Progenitor cell of endocrine pancreas (in vitro differentiated cells): ENCODE results near the gene ZNF460. TPM values are rescaled to one million over a fixed set of nuclear protein-coding genes. Genes with fewer than 3 reads are reported as not detected.

ENCODE experiments used
- DNase-seq: peaks from one replicate; pipeline ENCODE4 v3.0.0; 2021; ENCODE audit warnings: low spot score; ENCODE audit not compliant: unreplicated experiment
- H3K27ac Mint-ChIP-seq: 2 replicates; pipeline ENCODE4 v1.8.0; 2021; ENCODE audit warnings: mild to moderate bottlenecking, moderate library complexity, mixed read lengths
- H3K27me3 Mint-ChIP-seq: 2 replicates; pipeline ENCODE4 v1.8.0; 2021; ENCODE audit warnings: mixed read lengths
- H3K36me3 Mint-ChIP-seq: 2 replicates; pipeline ENCODE4 v1.8.0; 2022; ENCODE audit warnings: mixed read lengths; ENCODE audit not compliant: insufficient read depth
- H3K4me1 Mint-ChIP-seq: 2 replicates; pipeline ENCODE4 v1.8.0; 2021; ENCODE audit warnings: low read depth, mixed read lengths
- H3K4me3 Mint-ChIP-seq: 2 replicates; pipeline ENCODE4 v1.8.0; 2021; ENCODE audit warnings: low read depth, mild to moderate bottlenecking, moderate library complexity, mixed read lengths
- H3K9me3 Mint-ChIP-seq: 2 replicates; pipeline ENCODE4 v1.8.0; 2021; ENCODE audit warnings: low read depth, mixed read lengths
- total RNA-seq: library from RNA; stranded (reverse); gene quantifications from 2 replicates; pipeline ENCODE4 v1.2.1, GENCODE V29; 2021
- TF ChIP-seq, protein P1 (sequence below): fragments of 200-600 bp; sonication (generic); IDR thresholded peaks from one replicate; pipeline ENCODE4 v1.5.0; 2021; ENCODE audit warnings: antibody characterized with exemption, mild to moderate bottlenecking; ENCODE audit not compliant: unreplicated experiment

ZNF460 gene
- total RNA-seq, 1 donor from 2014 or later = 61.3 TPM

DNA sequence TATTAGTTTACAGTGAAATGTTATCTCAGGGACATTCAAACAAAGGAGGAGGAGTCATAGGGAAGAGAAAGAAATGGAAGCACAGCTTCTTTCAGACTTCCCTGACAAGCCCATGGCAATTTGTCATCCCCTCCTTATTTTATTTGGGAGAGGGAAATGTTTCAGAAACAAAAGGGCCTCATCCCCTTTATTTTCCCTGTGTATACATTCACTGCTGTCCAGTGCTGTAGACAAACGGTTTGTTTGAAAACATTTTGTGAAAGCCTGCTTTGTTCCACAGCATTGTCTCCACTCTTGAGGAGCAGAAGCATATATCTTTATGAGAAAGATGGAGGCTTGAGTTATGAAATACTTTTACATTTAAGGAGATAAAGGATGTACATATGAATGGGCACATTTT, 12.3 kb downstream of the ZNF460 start:
- Mint-ChIP-seq H3K9me3 (peaks cover 47% of the 10 kb centered on the region), H3K36me3 (peaks cover 83% of the 10 kb centered on the region), H3K27ac (no peak overlapping the region), H3K27me3 (no peaks in the 10 kb centered on the region), H3K4me1 (no peaks in the 10 kb centered on the region), H3K4me3 (no peak overlapping the region)
- DNase-seq = no peak
- TF ChIP-seq, protein P1, sequence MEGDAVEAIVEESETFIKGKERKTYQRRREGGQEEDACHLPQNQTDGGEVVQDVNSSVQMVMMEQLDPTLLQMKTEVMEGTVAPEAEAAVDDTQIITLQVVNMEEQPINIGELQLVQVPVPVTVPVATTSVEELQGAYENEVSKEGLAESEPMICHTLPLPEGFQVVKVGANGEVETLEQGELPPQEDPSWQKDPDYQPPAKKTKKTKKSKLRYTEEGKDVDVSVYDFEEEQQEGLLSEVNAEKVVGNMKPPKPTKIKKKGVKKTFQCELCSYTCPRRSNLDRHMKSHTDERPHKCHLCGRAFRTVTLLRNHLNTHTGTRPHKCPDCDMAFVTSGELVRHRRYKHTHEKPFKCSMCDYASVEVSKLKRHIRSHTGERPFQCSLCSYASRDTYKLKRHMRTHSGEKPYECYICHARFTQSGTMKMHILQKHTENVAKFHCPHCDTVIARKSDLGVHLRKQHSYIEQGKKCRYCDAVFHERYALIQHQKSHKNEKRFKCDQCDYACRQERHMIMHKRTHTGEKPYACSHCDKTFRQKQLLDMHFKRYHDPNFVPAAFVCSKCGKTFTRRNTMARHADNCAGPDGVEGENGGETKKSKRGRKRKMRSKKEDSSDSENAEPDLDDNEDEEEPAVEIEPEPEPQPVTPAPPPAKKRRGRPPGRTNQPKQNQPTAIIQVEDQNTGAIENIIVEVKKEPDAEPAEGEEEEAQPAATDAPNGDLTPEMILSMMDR = no peak

GRCh38 chr19:57293719-57294118, 13.4 kb downstream of the ZNF460 start:
- Mint-ChIP-seq H3K9me3 (peaks cover 47% of the 10 kb centered on the region), H3K27me3 (no peaks in the 10 kb centered on the region), H3K27ac (no peak overlapping the region), H3K36me3 (peaks cover 75% of the 10 kb centered on the region), H3K4me1 (no peaks in the 10 kb centered on the region), H3K4me3 (no peak overlapping the region)
- DNase-seq = no peak
- TF ChIP-seq, protein P1 = no peak

GRCh38 chr19:57302020-57302465, 21.8 kb downstream of the ZNF460 start:
- H3K27me3 Mint-ChIP-seq = no peaks in the 10 kb centered on the region
- H3K27ac Mint-ChIP-seq = no peak overlapping the region
- no peaks in the 10 kb centered on the region for H3K9me3 Mint-ChIP-seq
- H3K4me1 Mint-ChIP-seq = no peaks in the 10 kb centered on the region
- TF ChIP-seq, protein P1 = no peak
- H3K4me3 Mint-ChIP-seq = no peak overlapping the region
- H3K36me3 Mint-ChIP-seq = peaks cover 19% of the 10 kb centered on the region
- DNase-seq = no peak

DNA sequence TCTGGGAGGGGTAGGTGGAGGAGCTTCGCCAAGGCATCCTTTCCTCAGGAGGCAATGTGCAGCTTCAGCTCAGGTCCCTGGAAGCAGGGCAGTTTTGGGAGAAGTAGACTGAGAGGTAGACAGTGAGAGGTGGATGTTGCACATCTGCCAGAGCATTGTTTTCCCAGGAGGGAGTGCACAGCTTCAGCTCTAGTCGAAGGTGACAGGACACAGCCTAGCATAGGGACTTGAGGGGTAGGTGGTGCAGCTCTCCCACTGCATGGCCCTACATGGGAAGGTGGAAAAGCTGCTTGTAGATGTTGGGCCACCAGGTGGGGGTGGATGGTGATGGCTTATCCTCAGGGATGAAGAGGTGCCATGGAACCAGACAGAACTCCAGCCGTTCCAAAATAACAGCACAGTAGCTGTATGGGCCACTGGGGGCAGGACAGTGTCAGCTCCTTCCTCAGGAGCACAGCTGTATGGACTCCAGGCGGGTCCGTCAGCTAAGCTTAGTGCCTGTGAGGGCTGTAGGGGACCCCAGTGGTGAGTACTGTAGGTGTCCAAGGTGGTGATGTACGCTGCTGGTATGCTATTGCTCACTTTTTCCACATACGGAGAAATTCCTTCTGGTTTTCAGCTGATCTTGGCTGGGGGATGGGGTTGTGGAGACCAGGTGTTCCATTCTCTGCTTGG, 22.6 kb downstream of the ZNF460 start:
- Mint-ChIP-seq H3K27ac (no peak overlapping the region), H3K4me3 (no peak overlapping the region), H3K36me3 (peaks cover 14% of the 10 kb centered on the region), H3K9me3 (no peaks in the 10 kb centered on the region), H3K27me3 (no peaks in the 10 kb centered on the region), H3K4me1 (no peaks in the 10 kb centered on the region)
- TF ChIP-seq, protein P1 = no peak
- no peak for DNase-seq

- H3K4me1 Mint-ChIP-seq = no peaks in the 10 kb centered on the region
- no peak overlapping the region for H3K27ac Mint-ChIP-seq
- no peaks in the 10 kb centered on the region for H3K9me3 Mint-ChIP-seq
- H3K27me3 Mint-ChIP-seq = no peaks in the 10 kb centered on the region
- peaks cover 7% of the 10 kb centered on the region for H3K36me3 Mint-ChIP-seq
- H3K4me3 Mint-ChIP-seq = no peak overlapping the region
- no peak for DNase-seq
- TF ChIP-seq, protein P1 = no peak
Observed at GRCh38 chr19:57305056-57305455, 24.8 kb downstream of the ZNF460 start.
